Osteocyte (in vitro differentiated cells): Measurements from ENCODE around the gene ZNF750. TPM values are rescaled to one million over a fixed set of nuclear protein-coding genes. Genes with fewer than 3 reads are reported as not detected.

ENCODE experiments used
- DNase-seq: peaks from one replicate; pipeline ENCODE4 v3.0.0; 2021; ENCODE audit warnings: mixed read lengths; ENCODE audit not compliant: unreplicated experiment; ENCODE audit errors: extremely low spot score
- H3K27ac Mint-ChIP-seq: one replicate; pipeline ENCODE4 v1.8.0; 2021; ENCODE audit warnings: mild to moderate bottlenecking, mixed read lengths; ENCODE audit not compliant: unreplicated experiment
- H3K27me3 Mint-ChIP-seq: one replicate; pipeline ENCODE4 v1.8.0; 2021; ENCODE audit warnings: mixed read lengths; ENCODE audit not compliant: unreplicated experiment
- H3K36me3 Mint-ChIP-seq: one replicate; pipeline ENCODE4 v1.8.0; 2021; ENCODE audit warnings: mixed read lengths; ENCODE audit not compliant: unreplicated experiment
- H3K4me1 Mint-ChIP-seq: one replicate; pipeline ENCODE4 v1.8.0; 2021; ENCODE audit warnings: mixed read lengths; ENCODE audit not compliant: unreplicated experiment
- H3K4me3 Mint-ChIP-seq: one replicate; pipeline ENCODE4 v1.8.0; 2021; ENCODE audit warnings: mild to moderate bottlenecking, moderate library complexity, mixed read lengths; ENCODE audit not compliant: unreplicated experiment
- H3K9me3 Mint-ChIP-seq: one replicate; pipeline ENCODE4 v1.8.0; 2021; ENCODE audit warnings: mixed read lengths; ENCODE audit not compliant: unreplicated experiment
- total RNA-seq: library from RNA; stranded (reverse); gene quantifications from 2 replicates; pipeline ENCODE4 v1.2.1, GENCODE V29; 2021
- TF ChIP-seq, protein P1 (sequence below): fragments of 200-600 bp; sonication (generic); IDR thresholded peaks from 2 replicates; pipeline ENCODE4 v1.5.0; 2021; ENCODE audit warnings: antibody characterized with exemption, mild to moderate bottlenecking, moderate library complexity

The ZNF750 gene
- total RNA-seq, 1 donor from 2014 or later = not detected

DNA sequence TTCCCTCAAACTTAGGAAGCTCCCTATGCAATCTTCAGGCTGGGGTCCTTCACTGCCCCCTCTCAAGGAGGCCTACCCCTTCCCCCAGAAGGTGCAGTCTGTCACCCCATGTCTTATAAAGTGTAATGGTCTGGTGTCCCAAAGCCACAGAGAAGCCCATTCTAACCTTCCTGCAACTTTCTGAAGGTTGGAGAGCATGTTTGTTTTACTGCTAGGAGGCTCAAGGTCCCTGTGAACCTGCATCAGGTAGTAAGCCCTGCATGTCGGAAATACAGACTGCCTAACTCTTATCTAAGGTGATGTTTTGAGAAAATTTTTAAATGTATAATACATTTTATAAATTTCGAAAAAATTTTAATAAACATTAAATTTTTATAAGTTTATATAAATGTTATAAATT, 18.3 kb downstream of the ZNF750 start:
- H3K36me3 Mint-ChIP-seq = peaks cover 36% of the 10 kb centered on the region
- H3K4me1 Mint-ChIP-seq = peaks cover 3% of the 10 kb centered on the region
- no peak for DNase-seq
- TF ChIP-seq, protein P1, sequence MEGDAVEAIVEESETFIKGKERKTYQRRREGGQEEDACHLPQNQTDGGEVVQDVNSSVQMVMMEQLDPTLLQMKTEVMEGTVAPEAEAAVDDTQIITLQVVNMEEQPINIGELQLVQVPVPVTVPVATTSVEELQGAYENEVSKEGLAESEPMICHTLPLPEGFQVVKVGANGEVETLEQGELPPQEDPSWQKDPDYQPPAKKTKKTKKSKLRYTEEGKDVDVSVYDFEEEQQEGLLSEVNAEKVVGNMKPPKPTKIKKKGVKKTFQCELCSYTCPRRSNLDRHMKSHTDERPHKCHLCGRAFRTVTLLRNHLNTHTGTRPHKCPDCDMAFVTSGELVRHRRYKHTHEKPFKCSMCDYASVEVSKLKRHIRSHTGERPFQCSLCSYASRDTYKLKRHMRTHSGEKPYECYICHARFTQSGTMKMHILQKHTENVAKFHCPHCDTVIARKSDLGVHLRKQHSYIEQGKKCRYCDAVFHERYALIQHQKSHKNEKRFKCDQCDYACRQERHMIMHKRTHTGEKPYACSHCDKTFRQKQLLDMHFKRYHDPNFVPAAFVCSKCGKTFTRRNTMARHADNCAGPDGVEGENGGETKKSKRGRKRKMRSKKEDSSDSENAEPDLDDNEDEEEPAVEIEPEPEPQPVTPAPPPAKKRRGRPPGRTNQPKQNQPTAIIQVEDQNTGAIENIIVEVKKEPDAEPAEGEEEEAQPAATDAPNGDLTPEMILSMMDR = no peak
- no peaks in the 10 kb centered on the region for H3K27me3 Mint-ChIP-seq
- no peak overlapping the region for H3K4me3 Mint-ChIP-seq
- H3K27ac Mint-ChIP-seq = no peak overlapping the region
- H3K9me3 Mint-ChIP-seq = peaks cover 6% of the 10 kb centered on the region

- Mint-ChIP-seq H3K4me1 (peaks cover 3% of the 10 kb centered on the region), H3K4me3 (no peak overlapping the region), H3K9me3 (peaks cover 6% of the 10 kb centered on the region), H3K36me3 (peaks cover 46% of the 10 kb centered on the region), H3K27ac (no peak overlapping the region), H3K27me3 (no peaks in the 10 kb centered on the region)
- DNase-seq = no peak
- TF ChIP-seq, protein P1 = no peak
Observed at GRCh38 chr17:82820278-82821251, 19.3 kb downstream of the ZNF750 start.

DNA sequence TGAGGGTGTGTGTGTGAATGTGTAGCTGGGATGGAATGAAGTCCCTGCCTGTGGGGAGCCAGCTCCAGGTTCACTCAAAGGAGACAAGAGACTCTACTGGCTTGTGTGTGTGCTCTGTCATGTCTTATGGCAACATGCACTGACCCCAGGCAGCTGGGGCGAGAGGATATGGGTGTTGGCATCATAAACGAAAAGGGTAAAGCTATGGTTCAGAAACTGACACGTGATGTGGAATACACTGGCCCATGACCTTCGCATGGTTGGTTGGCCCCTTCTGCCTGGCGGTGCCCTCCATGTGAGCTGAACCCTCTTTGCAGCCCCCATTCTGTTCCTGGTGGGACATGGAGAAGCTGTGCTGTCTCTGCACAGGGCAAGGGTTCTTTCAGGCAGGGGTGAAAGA, 21.9 kb downstream of the ZNF750 start:
- Mint-ChIP-seq H3K27me3 (no peaks in the 10 kb centered on the region), H3K9me3 (peaks cover 6% of the 10 kb centered on the region), H3K4me1 (peaks cover 3% of the 10 kb centered on the region), H3K36me3 (peaks cover 62% of the 10 kb centered on the region), H3K27ac (no peak overlapping the region), H3K4me3 (no peak overlapping the region)
- TF ChIP-seq, protein P1 = no peak
- no peak for DNase-seq

- TF ChIP-seq, protein P1 = no peak
- H3K9me3 Mint-ChIP-seq = peaks cover 6% of the 10 kb centered on the region
- H3K36me3 Mint-ChIP-seq = peaks cover 56% of the 10 kb centered on the region
- DNase-seq = no peak
- no peak overlapping the region for H3K27ac Mint-ChIP-seq
- no peaks in the 10 kb centered on the region for H3K27me3 Mint-ChIP-seq
- H3K4me3 Mint-ChIP-seq = no peak overlapping the region
- H3K4me1 Mint-ChIP-seq = peaks cover 3% of the 10 kb centered on the region
Observed at GRCh38 chr17:82816358-82816757, 23.5 kb downstream of the ZNF750 start.

- DNase-seq = no peak
- Mint-ChIP-seq H3K27ac (no peak overlapping the region), H3K4me3 (no peak overlapping the region), H3K4me1 (peaks cover 3% of the 10 kb centered on the region), H3K36me3 (peaks cover 51% of the 10 kb centered on the region), H3K9me3 (peaks cover 6% of the 10 kb centered on the region), H3K27me3 (no peaks in the 10 kb centered on the region)
- TF ChIP-seq, protein P1 = no peak
Observed at GRCh38 chr17:82815790-82816305, 24.0 kb downstream of the ZNF750 start.
